Nephron (organoid): Measurements from ENCODE around the gene EYA3.

Source experiments
- H3K27ac Mint-ChIP-seq, 3 experiments: 2 replicates each; pipeline ENCODE4 v1.8.0; 2020; ENCODE audit warnings: mixed read lengths in 3 of 3, mild to moderate bottlenecking in 2 of 3, moderate library complexity in 1 of 3
- H3K27me3 Mint-ChIP-seq: 2 replicates; pipeline ENCODE4 v1.8.0; 2021; ENCODE audit warnings: low read depth, mild to moderate bottlenecking, moderate library complexity, mixed read lengths
- H3K36me3 Mint-ChIP-seq: 2 replicates; pipeline ENCODE4 v1.8.0; 2020; ENCODE audit warnings: low read depth, mixed read lengths
- H3K4me1 Mint-ChIP-seq: 2 replicates; pipeline ENCODE4 v1.8.0; 2020; ENCODE audit warnings: mixed read lengths
- H3K4me3 Mint-ChIP-seq, 3 experiments: 2 replicates each; pipeline ENCODE4 v1.8.0; 2020; ENCODE audit warnings: mild to moderate bottlenecking in 3 of 3, mixed read lengths in 3 of 3, moderate library complexity in 2 of 3
- H3K9me3 Mint-ChIP-seq: 2 replicates; pipeline ENCODE4 v1.8.0; 2020; ENCODE audit warnings: mixed read lengths
- CTCF ChIP-seq, 3 experiments: fragments of 200-600 bp; sonication (generic); IDR thresholded peaks; one replicate each; pipeline ENCODE4 v1.5.0; 2021; ENCODE audit warnings: antibody characterized with exemption in 3 of 3; ENCODE audit not compliant: unreplicated experiment in 3 of 3

The EYA3 gene

GRCh38 chr1:27979151-27979858 lies 109.1 kb downstream of the EYA3 start:
- no peak overlapping the region for H3K4me3 Mint-ChIP-seq
- TF ChIP-seq CTCF (IDR thresholded peaks at IDR 0.05; ENCODE audit: unreplicated experiment in 3 of 3): peak; percentile 38 to 54 (median 51)

DNA sequence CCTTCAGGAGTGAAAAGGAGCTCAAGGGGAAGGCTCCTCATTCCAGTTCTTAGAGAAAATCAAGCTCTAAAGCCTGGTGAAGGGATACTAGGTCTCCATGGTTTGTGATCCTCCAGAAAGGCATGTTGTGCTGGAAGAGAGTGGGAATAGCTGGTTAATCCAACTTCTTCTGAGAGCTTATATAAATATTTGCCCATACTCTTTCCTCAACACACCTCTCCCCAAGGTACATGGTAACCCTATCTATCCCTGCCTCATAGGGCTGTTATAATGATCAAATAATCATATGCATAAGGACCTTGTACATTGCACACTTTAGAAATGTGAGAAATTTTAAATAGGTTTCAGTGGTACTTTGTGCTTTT lies 114.0 kb downstream of the EYA3 start:
- Mint-ChIP-seq H3K4me1 (peaks cover 31% of the 10 kb centered on the region), H3K27ac (peak overlapping the region in 2 of 3 experiments; percentile 48 to 59), H3K27me3 (no peaks in the 10 kb centered on the region), H3K4me3 (no peak overlapping the region), H3K36me3 (peaks cover 25% of the 10 kb centered on the region), H3K9me3 (no peaks in the 10 kb centered on the region)
- no peak for TF ChIP-seq CTCF (IDR thresholded peaks at IDR 0.05; ENCODE audit: unreplicated experiment in 3 of 3)

More at GRCh38 chr1:27979151-27979858, 109.1 kb downstream of the EYA3 start:
- no peaks in the 10 kb centered on the region for H3K9me3 Mint-ChIP-seq
- no peaks in the 10 kb centered on the region for H3K27me3 Mint-ChIP-seq
- no peak overlapping the region for H3K27ac Mint-ChIP-seq
- H3K36me3 Mint-ChIP-seq: peaks cover 14% of the 10 kb centered on the region
- H3K4me1 Mint-ChIP-seq: peaks cover under 1% of the 10 kb centered on the region

- peaks cover 31% of the 10 kb centered on the region for H3K4me1 Mint-ChIP-seq
- H3K9me3 Mint-ChIP-seq: no peaks in the 10 kb centered on the region
- H3K27me3 Mint-ChIP-seq: no peaks in the 10 kb centered on the region
- H3K4me3 Mint-ChIP-seq: no peak overlapping the region
- peak overlapping the region in 2 of 3 experiments; percentile 48 to 59 for H3K27ac Mint-ChIP-seq
- no peak for TF ChIP-seq CTCF (IDR thresholded peaks at IDR 0.05; ENCODE audit: unreplicated experiment in 3 of 3)
- H3K36me3 Mint-ChIP-seq: peaks cover 27% of the 10 kb centered on the region
These were observed 114.5 kb downstream of the EYA3 start for GRCh38 chr1:27973771-27974416.

- H3K27ac Mint-ChIP-seq: peak overlapping the region; percentile 20 to 52 (median 50)
These were observed 116.3 kb downstream of the EYA3 start for GRCh38 chr1:27972141-27972540.

DNA sequence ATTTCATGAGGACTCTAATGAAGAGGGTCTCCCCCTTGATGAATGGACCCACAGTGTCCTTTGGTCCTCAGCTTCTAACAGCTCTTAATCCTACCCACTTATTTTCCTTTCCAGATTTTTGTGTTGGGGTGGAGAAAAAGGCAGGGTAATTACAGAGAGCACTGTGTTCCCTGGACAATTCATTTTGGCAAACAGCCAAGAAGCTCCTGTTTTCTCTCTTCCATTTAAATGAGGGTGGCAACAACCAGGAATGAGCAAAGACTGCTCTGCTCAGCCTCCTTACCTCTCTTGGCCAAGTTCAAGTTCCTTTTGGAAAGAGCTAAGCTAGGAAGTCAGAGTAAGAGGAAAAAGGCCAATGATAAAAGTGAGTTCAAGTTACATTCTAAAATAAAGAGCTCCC lies 116.7 kb downstream of the EYA3 start:
- H3K27ac Mint-ChIP-seq: peak overlapping the region; percentile 20 to 52 (median 50)
- peaks cover 31% of the 10 kb centered on the region for H3K4me1 Mint-ChIP-seq
- no peak overlapping the region for H3K4me3 Mint-ChIP-seq
- no peak for TF ChIP-seq CTCF (IDR thresholded peaks at IDR 0.05; ENCODE audit: unreplicated experiment in 3 of 3)
- no peaks in the 10 kb centered on the region for H3K27me3 Mint-ChIP-seq
- H3K9me3 Mint-ChIP-seq: no peaks in the 10 kb centered on the region
- H3K36me3 Mint-ChIP-seq: peaks cover 30% of the 10 kb centered on the region

More at GRCh38 chr1:27972141-27972540, 116.3 kb downstream of the EYA3 start:
- Mint-ChIP-seq H3K4me1 (peaks cover 31% of the 10 kb centered on the region), H3K4me3 (no peak overlapping the region), H3K27me3 (no peaks in the 10 kb centered on the region), H3K36me3 (peaks cover 32% of the 10 kb centered on the region), H3K9me3 (no peaks in the 10 kb centered on the region)
- TF ChIP-seq CTCF (IDR thresholded peaks at IDR 0.05; ENCODE audit: unreplicated experiment in 3 of 3): no peak
